HepG2 (cell line): Measurements from ENCODE around the gene B3GALNT2. TPM values are rescaled to one million over a fixed set of nuclear protein-coding genes. Genes with fewer than 3 reads are reported as not detected.

Experiments
- polyA plus RNA-seq, 8 experiments: library from polyadenylated mRNA; depleted of rRNA in 3 of 8; stranded (reverse) in 7 of 8; unstranded in 1 of 8; fragments of >200 nt; fragmentation: Illumina TruSeq in 4 of 8; extraction: Trizol in 4 of 8; gene quantifications; 2 replicates each; pipeline versions ENCODE4 v1.2.1 to v1.2.3, GENCODE V29; 2011 to 2016; ENCODE audit warnings: low read depth in 4 of 8, missing spikeins in 1 of 8, mixed read lengths in 1 of 8; ENCODE audit not compliant: insufficient read depth in 1 of 8
- small RNA-seq, 3 experiments: library from RNA; depleted of rRNA; stranded (forward); fragments of <200 nt; gene quantifications; one replicate each; pipeline ENCODE3, GENCODE V24; 2012; ENCODE audit warnings: low read depth in 2 of 3, low replicate concordance in 1 of 3; ENCODE audit not compliant: insufficient read length in 3 of 3, insufficient read depth in 2 of 3
- total RNA-seq, 5 experiments: library from RNA; depleted of rRNA; stranded (reverse); fragments of >200 nt; fragmentation: Illumina TruSeq; extraction: Trizol; gene quantifications; 2 replicates each; pipeline ENCODE4 v1.2.3, GENCODE V29; 2016; ENCODE audit warnings: low read depth in 1 of 5

Gene B3GALNT2
- total and polyA plus RNA-seq, 2 of the 13 experiments (the other 11 are each of a cell fraction or from before 2014, with no cell fraction given), result 16.5 to 28.9 TPM

Small RNA genes within 50 kb of the gene (small RNA-seq; reads per million reads assigned to genes)
- gene MTCO3P46, result 0 reads per million in 3 experiments
- gene MTND4LP21, result 0 reads per million in 3 experiments
- 0 to 1.9 (median 0) reads per million in 3 experiments for gene RPS21P1

Other genes starting within 250 kb of the B3GALNT2 start
- gene ARID4B, start 176.3 kb downstream of the B3GALNT2 start, total RNA-seq (2016; rRNA removed; fragmentation: Illumina TruSeq; extraction: Trizol), result 24.6 and 26.9 TPM in 2 replicates
- 7.2 and 9.7 TPM in 2 replicates for gene ARID4B, start 176.3 kb downstream of the B3GALNT2 start, polyA plus RNA-seq (2011; rRNA removed)
- gene GGPS1, start 175.9 kb downstream of the B3GALNT2 start, total RNA-seq (2016; rRNA removed; fragmentation: Illumina TruSeq; extraction: Trizol), result 42.6 and 59.1 TPM in 2 replicates
- 25.8 and 28.8 TPM in 2 replicates for gene GGPS1, start 175.9 kb downstream of the B3GALNT2 start, polyA plus RNA-seq (2011; rRNA removed)
- 25.6 and 33.0 TPM in 2 replicates for gene TBCE, start 137.0 kb downstream of the B3GALNT2 start, total RNA-seq (2016; rRNA removed; fragmentation: Illumina TruSeq; extraction: Trizol)
- 24.4 and 31.1 TPM in 2 replicates for gene TBCE, start 137.0 kb downstream of the B3GALNT2 start, polyA plus RNA-seq (2011; rRNA removed)
- 27.1 and 37.9 TPM in 2 replicates for gene GNG4, start 145.3 kb upstream of the B3GALNT2 start, total RNA-seq (2016; rRNA removed; fragmentation: Illumina TruSeq; extraction: Trizol)
- gene GNG4, start 145.3 kb upstream of the B3GALNT2 start, polyA plus RNA-seq (2011; rRNA removed), result 64.3 and 69.5 TPM in 2 replicates